Spleen (tissue), 11 donors: ENCODE results near the gene KRTAP4-9. TPM values are rescaled to one million over a fixed set of nuclear protein-coding genes. Genes with fewer than 3 reads are reported as not detected.

Experiments used
- DNase-seq: peaks from one replicate; pipeline ENCODE4 v3.0.0-alpha.2; 2020
- H3K27ac ChIP-seq, 8 donors: fragments of 200-600 bp; sonication (generic) in 7 of 8; 1 replicate in 4 of 8; 2 replicates in 4 of 8; pipeline versions ENCODE4 v1.5.0 to v1.8.0; 2016 to 2021; ENCODE audit warnings: inconsistent platforms in 4 of 8, mild to moderate bottlenecking in 4 of 8, moderate library complexity in 1 of 8
- H3K27me3 ChIP-seq, 7 donors: fragments of 200-600 bp; sonication (generic) in 6 of 7; replicated peaks in 1 of 7; 1 replicate in 4 of 7; 2 replicates in 3 of 7; pipeline versions ENCODE4 v1.5.0 to v1.8.0; 2016 to 2021; ENCODE audit warnings: inconsistent platforms in 3 of 7, mild to moderate bottlenecking in 1 of 7
- H3K36me3 ChIP-seq, 6 donors: fragments of 200-600 bp; sonication (generic) in 5 of 6; 1 replicate in 4 of 6; 2 replicates in 2 of 6; pipeline versions ENCODE4 v1.5.0 to v1.8.0; 2016 to 2021; ENCODE audit warnings: inconsistent platforms in 2 of 6
- H3K4me1 ChIP-seq, 6 donors: fragments of 200-600 bp; sonication (generic) in 5 of 6; 1 replicate in 3 of 6; 2 replicates in 3 of 6; pipeline versions ENCODE4 v1.5.0 to v1.8.0; 2016 to 2021; ENCODE audit warnings: inconsistent platforms in 3 of 6
- H3K4me3 ChIP-seq, 8 donors: fragments of 200-600 bp; sonication (generic) in 7 of 8; 1 replicate in 4 of 8; 2 replicates in 4 of 8; pipeline versions ENCODE4 v1.5.0 to v1.8.0; 2016 to 2021; ENCODE audit warnings: inconsistent platforms in 4 of 8, mild to moderate bottlenecking in 4 of 8, moderate library complexity in 2 of 8
- H3K9me3 ChIP-seq, 8 donors: fragments of 200-600 bp; sonication (generic) in 7 of 8; 1 replicate in 4 of 8; 2 replicates in 4 of 8; pipeline versions ENCODE4 v1.5.0 to v1.8.0; 2016 to 2021; ENCODE audit warnings: inconsistent platforms in 4 of 8
- POLR2A ChIP-seq, 3 donors: fragments of 450-650 bp; IDR thresholded peaks; one replicate each; pipeline ENCODE4 v1.5.1; 2017; ENCODE audit warnings: antibody characterized with exemption in 3 of 3, mild to moderate bottlenecking in 1 of 3
- POLR2AphosphoS5 ChIP-seq, 3 donors: sonication (generic); formaldehyde crosslinking; IDR thresholded peaks; one replicate each; pipeline ENCODE4 v1.5.1; 2017; ENCODE audit warnings: antibody characterized with exemption in 3 of 3
- WGBS, 5 donors: extraction: QIAGEN DNeasy Blood & Tissue Kit in 3 of 5; methylation state at CpG; one replicate each; pipeline versions ENCODE4 v1.1.5 to v1.1.7; 2013 to 2018; 5-methylcytosine and 5-hydroxymethylcytosine counted together
- intact Hi-C: fragments of 100-400 bp; cut with DNase I; formaldehyde crosslinking; loops from one replicate; pipeline ENCODE4 v1.15.0; 2023; ENCODE audit warnings: low total_unique reads
- polyA plus RNA-seq, 3 donors: library from polyadenylated mRNA; stranded (reverse); fragments of 200-250 nt; gene quantifications; one replicate each; pipeline ENCODE4 v1.2.1, GENCODE V29; 2013
- total RNA-seq, 7 donors: library from RNA; depleted of rRNA in 3 of 7; stranded (reverse); fragments of >200 nt in 3 of 7; fragmentation: NEBNext Ultra II Directional in 4 of 7; extraction: Animal tissue kit (Norgen Biotek cat#: 25700) in 4 of 7; gene quantifications; one replicate each; pipeline versions ENCODE4 v1.1.0 to v1.2.1, GENCODE V29; 2016 to 2021
- TF ChIP-seq, protein P1 (sequence below), 11 experiments: fragments of 200-600 bp in 7 of 11; fragments of 450-650 bp in 4 of 11; sonication (generic) in 4 of 11; IDR thresholded peaks in 8 of 11; conservative IDR thresholded peaks in 3 of 11; 1 replicate in 7 of 11; 2 replicates in 4 of 11; pipeline versions ENCODE4 v1.4.0 to v1.8.0; 2016 to 2021; ENCODE audit warnings: antibody characterized with exemption in 11 of 11, inconsistent platforms in 4 of 11, mild to moderate bottlenecking in 1 of 11
- donor health status: healthy with polysubstance abuse.
- donor health status: DM: no; HTN: no; CAD: no; lungs with moderate emphysema.
- donor health status: DM: no; HTN: no; CAD: no.
- donor health status: Bipolar disorder and iron deficiency.
- donor health status: healthy.
- donor health status: DM: no; HTN: no; CAD: no.
- donor health status: DM: yes; HTN: yes; CAD: no.

Gene KRTAP4-9
- total and polyA plus RNA-seq, 10 donors = not detected

DNA sequence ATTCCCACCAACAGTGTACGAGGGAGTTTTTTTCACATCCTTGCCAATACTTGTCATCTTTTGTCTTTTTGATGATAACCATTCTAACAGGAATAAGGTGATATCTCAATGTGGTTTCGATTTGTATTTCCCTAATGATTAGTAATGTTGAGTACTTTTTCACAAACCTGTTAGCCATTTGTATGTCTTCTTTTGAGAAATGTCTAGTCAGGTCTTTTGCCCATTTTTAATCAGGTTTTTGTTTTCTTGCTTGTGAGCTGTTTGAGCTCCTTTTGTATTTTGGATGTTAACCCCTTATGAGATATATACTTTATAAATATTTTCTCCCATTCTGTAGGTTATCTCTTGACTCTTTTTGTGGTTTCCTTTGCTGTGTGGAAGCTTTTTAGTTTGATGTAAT lies 46.3 kb downstream of the KRTAP4-9 start:
- WGBS, 5 donors = 78 to 90% (median 88%) methylated on average over 2 of the region's 2 CpGs
- intact Hi-C loops = no loop called here
- H3K27me3 ChIP-seq = peaks cover 0 to 4% (median 0%) of the 10 kb centered on the region in 7 donors

DNA sequence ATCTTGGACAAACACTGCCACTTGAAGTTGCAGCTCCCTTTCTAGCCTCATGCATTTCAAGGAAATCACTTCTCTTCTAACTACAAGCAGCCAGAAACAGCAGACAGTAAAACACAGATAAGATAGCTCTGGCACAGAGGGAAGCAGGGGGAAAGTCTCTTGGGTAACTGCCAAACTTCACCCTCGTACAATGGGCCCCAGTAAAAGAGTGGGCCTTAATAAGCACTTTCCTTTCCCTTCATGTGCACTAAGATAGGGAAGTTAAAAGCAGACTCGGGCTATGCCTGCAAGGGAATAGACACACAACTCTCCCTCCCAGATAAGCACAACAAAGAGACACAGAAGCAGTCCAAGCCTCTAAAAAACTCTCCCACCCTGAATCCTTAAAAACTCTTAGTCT lies 48.7 kb downstream of the KRTAP4-9 start:
- peaks cover 0 to 14% (median 0%) of the 10 kb centered on the region in 7 donors for H3K27me3 ChIP-seq
- no peaks in the 10 kb centered on the region for H3K36me3 ChIP-seq
- H3K9me3 ChIP-seq = no peaks in the 10 kb centered on the region
- intact Hi-C loops = no loop called here
- no peak overlapping the region for H3K4me3 ChIP-seq
- no peaks in the 10 kb centered on the region for H3K4me1 ChIP-seq
- DNase-seq = no peak
- WGBS, 5 donors = 7 to 18% (median 14%) methylated on average over 2 of the region's 2 CpGs
- TF ChIP-seq POLR2A (IDR thresholded peaks at IDR 0.05) (no peak), POLR2AphosphoS5 (IDR thresholded peaks at IDR 0.05) (no peak)
- TF ChIP-seq, protein P1, sequence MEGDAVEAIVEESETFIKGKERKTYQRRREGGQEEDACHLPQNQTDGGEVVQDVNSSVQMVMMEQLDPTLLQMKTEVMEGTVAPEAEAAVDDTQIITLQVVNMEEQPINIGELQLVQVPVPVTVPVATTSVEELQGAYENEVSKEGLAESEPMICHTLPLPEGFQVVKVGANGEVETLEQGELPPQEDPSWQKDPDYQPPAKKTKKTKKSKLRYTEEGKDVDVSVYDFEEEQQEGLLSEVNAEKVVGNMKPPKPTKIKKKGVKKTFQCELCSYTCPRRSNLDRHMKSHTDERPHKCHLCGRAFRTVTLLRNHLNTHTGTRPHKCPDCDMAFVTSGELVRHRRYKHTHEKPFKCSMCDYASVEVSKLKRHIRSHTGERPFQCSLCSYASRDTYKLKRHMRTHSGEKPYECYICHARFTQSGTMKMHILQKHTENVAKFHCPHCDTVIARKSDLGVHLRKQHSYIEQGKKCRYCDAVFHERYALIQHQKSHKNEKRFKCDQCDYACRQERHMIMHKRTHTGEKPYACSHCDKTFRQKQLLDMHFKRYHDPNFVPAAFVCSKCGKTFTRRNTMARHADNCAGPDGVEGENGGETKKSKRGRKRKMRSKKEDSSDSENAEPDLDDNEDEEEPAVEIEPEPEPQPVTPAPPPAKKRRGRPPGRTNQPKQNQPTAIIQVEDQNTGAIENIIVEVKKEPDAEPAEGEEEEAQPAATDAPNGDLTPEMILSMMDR (IDR thresholded peaks at IDR 0.05 in 8 of 11, conservative IDR thresholded peaks at IDR 0.05 in 3 of 11) = no peak
- no peak overlapping the region for H3K27ac ChIP-seq

More for the DNA sequence above, 46.3 kb downstream of the KRTAP4-9 start:
- TF ChIP-seq, protein P1 (IDR thresholded peaks at IDR 0.05 in 8 of 11, conservative IDR thresholded peaks at IDR 0.05 in 3 of 11) = no peak
- TF ChIP-seq POLR2A (IDR thresholded peaks at IDR 0.05) = no peak
- TF ChIP-seq POLR2AphosphoS5 (IDR thresholded peaks at IDR 0.05) = no peak
- no peak overlapping the region for H3K27ac ChIP-seq
- H3K4me1 ChIP-seq = no peaks in the 10 kb centered on the region
- no peak for DNase-seq
- H3K4me3 ChIP-seq = no peak overlapping the region
- no peaks in the 10 kb centered on the region for H3K9me3 ChIP-seq
- H3K36me3 ChIP-seq = no peaks in the 10 kb centered on the region

Other genes starting within 250 kb of the KRTAP4-9 start
Only the 30 nearest of the 39 such genes appear.
- gene KRT39, start 138.4 kb upstream of the KRTAP4-9 start, total RNA-seq = not detected
- gene KRT39, start 138.4 kb upstream of the KRTAP4-9 start, polyA plus RNA-seq = not detected
- gene KRT40, start 121.1 kb upstream of the KRTAP4-9 start, total RNA-seq = not detected
- gene KRT40, start 121.1 kb upstream of the KRTAP4-9 start, polyA plus RNA-seq = not detected
- not detected for gene KRTAP3-3, start 111.2 kb upstream of the KRTAP4-9 start, total RNA-seq
- not detected for gene KRTAP3-3, start 111.2 kb upstream of the KRTAP4-9 start, polyA plus RNA-seq
- not detected for gene KRTAP3-2, start 105.5 kb upstream of the KRTAP4-9 start, total RNA-seq
- gene KRTAP3-2, start 105.5 kb upstream of the KRTAP4-9 start, polyA plus RNA-seq = not detected
- gene KRTAP3-1, start 96.3 kb upstream of the KRTAP4-9 start, total RNA-seq = not detected
- not detected for gene KRTAP3-1, start 96.3 kb upstream of the KRTAP4-9 start, polyA plus RNA-seq
- not detected for gene KRTAP1-5, start 78.2 kb upstream of the KRTAP4-9 start, total RNA-seq
- not detected for gene KRTAP1-5, start 78.2 kb upstream of the KRTAP4-9 start, polyA plus RNA-seq
- not detected for gene KRTAP1-4, start 75.2 kb upstream of the KRTAP4-9 start, total RNA-seq
- gene KRTAP1-4, start 75.2 kb upstream of the KRTAP4-9 start, polyA plus RNA-seq = not detected
- gene KRTAP1-3, start 70.5 kb upstream of the KRTAP4-9 start, total RNA-seq = not detected
- gene KRTAP1-3, start 70.5 kb upstream of the KRTAP4-9 start, polyA plus RNA-seq = not detected
- gene KRTAP1-1, start 63.9 kb upstream of the KRTAP4-9 start, total RNA-seq = not detected
- not detected for gene KRTAP1-1, start 63.9 kb upstream of the KRTAP4-9 start, polyA plus RNA-seq
- not detected for gene KRTAP2-1, start 58.1 kb upstream of the KRTAP4-9 start, total RNA-seq
- not detected for gene KRTAP2-1, start 58.1 kb upstream of the KRTAP4-9 start, polyA plus RNA-seq
- gene KRTAP2-2, start 50.2 kb upstream of the KRTAP4-9 start, total RNA-seq = not detected
- not detected for gene KRTAP2-2, start 50.2 kb upstream of the KRTAP4-9 start, polyA plus RNA-seq
- gene KRTAP2-3, start 45.3 kb upstream of the KRTAP4-9 start, total RNA-seq = not detected
- not detected for gene KRTAP2-3, start 45.3 kb upstream of the KRTAP4-9 start, polyA plus RNA-seq
- gene KRTAP2-4, start 39.5 kb upstream of the KRTAP4-9 start, total RNA-seq = not detected
- not detected for gene KRTAP2-4, start 39.5 kb upstream of the KRTAP4-9 start, polyA plus RNA-seq
- not detected for gene KRTAP4-7, start 21.2 kb upstream of the KRTAP4-9 start, total RNA-seq
- not detected for gene KRTAP4-7, start 21.2 kb upstream of the KRTAP4-9 start, polyA plus RNA-seq
- not detected for gene KRTAP4-8, start 7.2 kb upstream of the KRTAP4-9 start, total RNA-seq
- gene KRTAP4-8, start 7.2 kb upstream of the KRTAP4-9 start, polyA plus RNA-seq = not detected
- not detected for gene KRTAP4-16, start 3.2 kb upstream of the KRTAP4-9 start, total RNA-seq
- gene KRTAP4-16, start 3.2 kb upstream of the KRTAP4-9 start, polyA plus RNA-seq = not detected
- gene KRTAP4-11, start 13.0 kb downstream of the KRTAP4-9 start, total RNA-seq = not detected
- not detected for gene KRTAP4-11, start 13.0 kb downstream of the KRTAP4-9 start, polyA plus RNA-seq
- not detected for gene KRTAP4-12, start 18.8 kb downstream of the KRTAP4-9 start, total RNA-seq
- gene KRTAP4-12, start 18.8 kb downstream of the KRTAP4-9 start, polyA plus RNA-seq = not detected
- gene KRTAP4-6, start 35.2 kb downstream of the KRTAP4-9 start, total RNA-seq = not detected
- gene KRTAP4-6, start 35.2 kb downstream of the KRTAP4-9 start, polyA plus RNA-seq = not detected
- gene KRTAP4-5, start 44.4 kb downstream of the KRTAP4-9 start, total RNA-seq = not detected
- gene KRTAP4-5, start 44.4 kb downstream of the KRTAP4-9 start, polyA plus RNA-seq = not detected
- gene KRTAP4-4, start 55.4 kb downstream of the KRTAP4-9 start, total RNA-seq = not detected
- gene KRTAP4-4, start 55.4 kb downstream of the KRTAP4-9 start, polyA plus RNA-seq = not detected
- gene KRTAP4-3, start 62.8 kb downstream of the KRTAP4-9 start, total RNA-seq = not detected
- gene KRTAP4-3, start 62.8 kb downstream of the KRTAP4-9 start, polyA plus RNA-seq = not detected
- not detected for gene KRTAP4-2, start 72.8 kb downstream of the KRTAP4-9 start, total RNA-seq
- not detected for gene KRTAP4-2, start 72.8 kb downstream of the KRTAP4-9 start, polyA plus RNA-seq
- gene KRTAP4-1, start 79.5 kb downstream of the KRTAP4-9 start, total RNA-seq = not detected
- not detected for gene KRTAP4-1, start 79.5 kb downstream of the KRTAP4-9 start, polyA plus RNA-seq
- not detected for gene KRTAP9-1, start 84.5 kb downstream of the KRTAP4-9 start, total RNA-seq
- gene KRTAP9-1, start 84.5 kb downstream of the KRTAP4-9 start, polyA plus RNA-seq = not detected
- not detected for gene KRTAP9-2, start 121.3 kb downstream of the KRTAP4-9 start, total RNA-seq
- not detected for gene KRTAP9-2, start 121.3 kb downstream of the KRTAP4-9 start, polyA plus RNA-seq
- not detected for gene KRTAP9-3, start 127.1 kb downstream of the KRTAP4-9 start, total RNA-seq
- gene KRTAP9-3, start 127.1 kb downstream of the KRTAP4-9 start, polyA plus RNA-seq = not detected
- gene KRTAP9-8, start 132.6 kb downstream of the KRTAP4-9 start, total RNA-seq = not detected
- gene KRTAP9-8, start 132.6 kb downstream of the KRTAP4-9 start, polyA plus RNA-seq = not detected
- not detected for gene KRTAP9-4, start 144.3 kb downstream of the KRTAP4-9 start, total RNA-seq
- gene KRTAP9-4, start 144.3 kb downstream of the KRTAP4-9 start, polyA plus RNA-seq = not detected
- gene KRTAP9-9, start 150.0 kb downstream of the KRTAP4-9 start, total RNA-seq = not detected
- gene KRTAP9-9, start 150.0 kb downstream of the KRTAP4-9 start, polyA plus RNA-seq = not detected